ENCODE results near the gene REEP1.

REEP1 gene

GRCh38 chr2:86185517-86186212, 151.8 kb downstream of the REEP1 start:
- DNase-seq, result no peak

- DNase-seq, result no peak
Measured at GRCh38 chr2:86176597-86176996, 160.8 kb downstream of the REEP1 start.

DNA sequence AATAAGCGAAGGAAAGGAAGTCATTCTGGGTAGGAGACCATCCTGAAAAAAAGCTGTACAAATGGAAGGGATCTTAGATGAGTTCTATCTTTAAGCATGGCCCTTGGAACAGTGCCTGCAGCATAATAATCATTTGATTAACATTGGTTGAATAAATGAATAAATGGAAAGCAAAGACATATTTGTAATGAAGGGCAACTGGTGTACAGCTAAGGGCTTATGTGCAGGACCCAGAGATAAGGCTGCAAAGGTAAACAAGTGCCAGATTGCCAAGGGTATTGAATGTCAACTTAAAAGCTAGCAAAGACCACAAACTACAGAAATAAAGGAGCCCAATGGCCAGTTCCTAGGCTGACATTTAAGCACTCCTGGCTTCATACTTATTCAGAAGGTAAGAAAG, 161.6 kb downstream of the REEP1 start:
- DNase-seq, result no peak

GRCh38 chr2:86174445-86174844, 163.0 kb downstream of the REEP1 start:
- DNase-seq, result no peak

GRCh38 chr2:86172610-86173009, 164.8 kb downstream of the REEP1 start:
- no peak for DNase-seq

GRCh38 chr2:86171295-86171694, 166.1 kb downstream of the REEP1 start:
- DNase-seq, result no peak

- DNase-seq, result no peak
Measured at GRCh38 chr2:86170449-86170848, 167.0 kb downstream of the REEP1 start.
